Left lung (tissue), 10 donors: ENCODE results near the gene SIL1. TPM values are rescaled to one million over a fixed set of nuclear protein-coding genes. Genes with fewer than 3 reads are reported as not detected.
A peak's percentile ranks its signal among the peaks of the same experiment; 100 is the strongest.

Experiments
- ATAC-seq: fragments of 200-7000 bp; cut with Tn5 transposase; one replicate; pipeline ENCODE4 v1.9.1; 2020; ENCODE audit warnings: moderate library complexity
- DNase-seq, 4 donors: peaks; one replicate each; pipeline ENCODE4 v3.0.0-alpha.2; 2013 to 2020
- H3K27ac ChIP-seq, 2 donors: fragments of 200-600 bp; sonication (generic) in 1 of 2; one replicate each; pipeline versions ENCODE4 v1.5.0 to v1.8.0; 2020 to 2021
- H3K27me3 ChIP-seq, 2 donors: fragments of 200-600 bp; sonication (generic) in 1 of 2; one replicate each; pipeline versions ENCODE4 v1.5.0 to v1.8.0; 2020 to 2021
- H3K36me3 ChIP-seq, 2 donors: fragments of 200-600 bp; sonication (generic) in 1 of 2; one replicate each; pipeline versions ENCODE4 v1.5.0 to v1.8.0; 2020 to 2021
- H3K4me1 ChIP-seq, 2 donors: fragments of 200-600 bp; one replicate each; pipeline ENCODE4 v1.8.0; 2021
- H3K4me3 ChIP-seq, 2 donors: fragments of 200-600 bp; sonication (generic) in 1 of 2; one replicate each; pipeline versions ENCODE4 v1.5.0 to v1.8.0; 2020 to 2021; ENCODE audit warnings: mild to moderate bottlenecking in 1 of 2
- H3K9me3 ChIP-seq, 2 donors: fragments of 200-600 bp; sonication (generic) in 1 of 2; one replicate each; pipeline versions ENCODE4 v1.5.0 to v1.8.0; 2020 to 2021
- intact Hi-C, 2 donors: fragments of 100-400 bp; cut with DNase I; formaldehyde crosslinking; loops; one replicate each; pipeline versions ENCODE4 v1.11.2 to v1.14.2; 2022
- polyA plus RNA-seq, 6 donors: library from polyadenylated mRNA; unstranded; fragments of 120-200 nt; gene quantifications; one replicate each; pipeline ENCODE4 v1.2.1, GENCODE V29; 2013; ENCODE audit not compliant: insufficient read length in 6 of 6
- total RNA-seq, 2 donors: library from RNA; stranded (reverse); fragmentation: NEBNext Ultra II Directional; extraction: Animal tissue kit (Norgen Biotek cat#: 25700); gene quantifications; one replicate each; pipeline ENCODE4 v1.2.1, GENCODE V29; 2021
- TF ChIP-seq, protein P1 (sequence below), 2 donors: fragments of 200-600 bp; sonication (generic) in 1 of 2; IDR thresholded peaks; one replicate each; pipeline versions ENCODE4 v1.5.0 to v1.8.0; 2021; ENCODE audit warnings: antibody characterized with exemption in 2 of 2
- donor health status: DM: no; HTN: yes; CAD: no.
- donor health status: DM: no; HTN: no; CAD: no.

SIL1 gene
- total and polyA plus RNA-seq, 8 donors: 28.8 to 71.7 (median 37.3) TPM

DNA sequence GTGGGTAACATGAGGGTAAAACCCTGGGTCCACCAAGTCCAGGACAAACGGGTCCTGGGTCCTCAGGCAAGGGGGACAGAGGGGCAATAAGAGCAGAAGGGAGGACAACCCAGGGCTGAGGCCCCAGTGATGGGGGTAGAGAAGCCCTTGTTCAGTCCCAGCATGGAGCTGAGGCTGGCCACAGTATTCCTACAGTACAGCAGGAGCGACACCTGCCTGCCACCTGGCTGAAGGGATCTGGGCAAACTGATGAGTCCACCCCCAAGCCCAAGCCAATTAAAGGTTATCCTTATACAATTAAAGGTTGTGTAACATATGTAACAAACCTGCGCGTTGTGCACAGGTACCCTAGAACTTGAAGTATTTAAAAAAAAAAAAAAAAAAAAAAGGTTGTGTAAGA is 225.3 kb downstream of the SIL1 start:
- intact Hi-C loops: no loop called here
- Histone ChIP-seq H3K27ac (no peak overlapping the region), H3K27me3 (no peaks in the 10 kb centered on the region), H3K4me3 (no peak overlapping the region), H3K9me3 (no peaks in the 10 kb centered on the region), H3K4me1 (peaks cover 17 to 27% of the 10 kb centered on the region in 2 donors), H3K36me3 (no peaks in the 10 kb centered on the region)
- ATAC-seq (no peak), DNase-seq (no peak)
- TF ChIP-seq, protein P1, sequence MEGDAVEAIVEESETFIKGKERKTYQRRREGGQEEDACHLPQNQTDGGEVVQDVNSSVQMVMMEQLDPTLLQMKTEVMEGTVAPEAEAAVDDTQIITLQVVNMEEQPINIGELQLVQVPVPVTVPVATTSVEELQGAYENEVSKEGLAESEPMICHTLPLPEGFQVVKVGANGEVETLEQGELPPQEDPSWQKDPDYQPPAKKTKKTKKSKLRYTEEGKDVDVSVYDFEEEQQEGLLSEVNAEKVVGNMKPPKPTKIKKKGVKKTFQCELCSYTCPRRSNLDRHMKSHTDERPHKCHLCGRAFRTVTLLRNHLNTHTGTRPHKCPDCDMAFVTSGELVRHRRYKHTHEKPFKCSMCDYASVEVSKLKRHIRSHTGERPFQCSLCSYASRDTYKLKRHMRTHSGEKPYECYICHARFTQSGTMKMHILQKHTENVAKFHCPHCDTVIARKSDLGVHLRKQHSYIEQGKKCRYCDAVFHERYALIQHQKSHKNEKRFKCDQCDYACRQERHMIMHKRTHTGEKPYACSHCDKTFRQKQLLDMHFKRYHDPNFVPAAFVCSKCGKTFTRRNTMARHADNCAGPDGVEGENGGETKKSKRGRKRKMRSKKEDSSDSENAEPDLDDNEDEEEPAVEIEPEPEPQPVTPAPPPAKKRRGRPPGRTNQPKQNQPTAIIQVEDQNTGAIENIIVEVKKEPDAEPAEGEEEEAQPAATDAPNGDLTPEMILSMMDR (IDR thresholded peaks at IDR 0.05): no peak

DNA sequence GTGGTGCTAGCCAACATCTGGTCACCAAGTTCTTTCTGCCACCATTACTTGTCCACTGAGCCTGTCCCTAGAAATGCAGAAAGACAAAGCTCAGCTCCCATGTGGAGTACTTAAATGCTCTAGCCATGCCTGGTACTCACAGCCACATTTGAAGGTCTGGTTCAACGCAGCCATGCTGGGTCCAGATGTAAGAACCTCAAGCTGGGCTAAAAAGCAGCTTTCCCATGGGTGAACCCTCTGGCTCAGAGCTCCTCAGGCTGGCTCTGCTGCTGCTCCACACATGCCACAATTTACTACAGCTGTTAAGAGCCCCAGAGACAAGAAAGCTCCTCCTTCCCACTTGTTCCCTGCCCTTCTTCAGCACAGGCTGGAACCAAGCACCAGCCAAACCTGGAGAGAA is 225.9 kb downstream of the SIL1 start:
- Histone ChIP-seq H3K4me3 (no peak overlapping the region), H3K9me3 (no peaks in the 10 kb centered on the region), H3K4me1 (peaks cover 17 to 27% of the 10 kb centered on the region in 2 donors), H3K27ac (no peak overlapping the region), H3K36me3 (no peaks in the 10 kb centered on the region), H3K27me3 (no peaks in the 10 kb centered on the region)
- DNase-seq (no peak), ATAC-seq (no peak)
- TF ChIP-seq, protein P1 (IDR thresholded peaks at IDR 0.05): no peak
- intact Hi-C loops: no loop called here

DNA sequence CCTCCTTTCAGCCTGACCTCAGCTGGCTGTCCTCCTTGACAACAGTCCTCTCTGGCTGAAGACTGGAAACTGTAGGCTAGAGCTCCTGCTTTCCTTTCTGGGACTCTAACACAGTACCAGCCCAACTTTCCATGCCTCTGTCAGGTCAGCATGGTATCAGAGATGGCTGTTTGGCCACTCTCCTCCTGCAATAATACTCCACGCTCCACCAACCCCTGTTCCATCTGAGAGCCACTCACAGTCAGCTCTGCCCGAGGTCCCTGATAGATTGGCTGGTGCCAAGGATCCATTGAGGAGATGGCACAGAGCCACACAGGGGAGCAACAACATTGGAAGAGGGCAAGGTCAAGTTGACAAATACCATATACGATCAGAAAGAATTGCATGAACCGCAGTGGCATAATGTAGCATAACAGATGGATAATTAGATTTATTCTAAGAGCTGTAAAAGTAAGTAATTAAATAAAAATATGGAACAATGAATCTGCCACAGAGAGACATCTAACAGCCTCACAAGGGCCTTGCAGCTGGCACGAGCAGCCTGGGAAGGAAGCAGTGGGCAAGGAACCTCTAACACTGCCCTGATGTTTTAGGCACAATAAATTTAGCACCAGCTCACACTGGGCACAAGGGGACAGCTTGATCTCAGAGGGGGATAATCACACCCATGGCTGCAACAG is 228.7 kb downstream of the SIL1 start:
- TF ChIP-seq, protein P1 (IDR thresholded peaks at IDR 0.05): no peak
- no peaks in the 10 kb centered on the region for H3K36me3 ChIP-seq
- H3K9me3 ChIP-seq: no peaks in the 10 kb centered on the region
- no peaks in the 10 kb centered on the region for H3K27me3 ChIP-seq
- DNase-seq: no peak
- no peak overlapping the region for H3K4me3 ChIP-seq
- peaks cover 6 to 12% of the 10 kb centered on the region in 2 donors for H3K4me1 ChIP-seq
- no peak overlapping the region for H3K27ac ChIP-seq
- intact Hi-C loops: no loop called here
- ATAC-seq: no peak

DNA sequence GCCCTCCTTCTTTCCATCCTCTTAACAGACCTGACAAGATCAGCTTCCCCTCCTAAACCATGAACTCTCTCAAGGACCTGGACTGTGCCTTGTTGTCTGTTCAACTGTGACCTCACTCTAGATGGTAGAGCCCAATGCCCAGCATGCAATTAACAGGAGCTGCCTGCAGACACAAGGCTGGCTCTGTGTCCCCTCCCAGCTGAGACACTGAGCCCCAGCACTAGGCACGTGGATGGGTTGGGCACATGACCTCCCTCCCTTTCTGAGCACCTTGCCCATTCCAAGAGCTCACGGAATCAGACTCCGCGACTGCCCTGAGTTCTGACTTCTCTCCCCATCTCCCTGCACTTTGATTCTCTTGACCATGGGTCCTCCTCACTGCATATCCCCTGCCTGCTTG is 229.6 kb downstream of the SIL1 start:
- Histone ChIP-seq H3K36me3 (no peaks in the 10 kb centered on the region), H3K27ac (no peak overlapping the region), H3K4me3 (no peak overlapping the region), H3K9me3 (no peaks in the 10 kb centered on the region), H3K4me1 (peaks cover 3 to 5% of the 10 kb centered on the region in 2 donors), H3K27me3 (no peaks in the 10 kb centered on the region)
- ATAC-seq: no peak
- TF ChIP-seq, protein P1 (IDR thresholded peaks at IDR 0.05): no peak
- intact Hi-C loops: no loop called here
- no peak for DNase-seq

DNA sequence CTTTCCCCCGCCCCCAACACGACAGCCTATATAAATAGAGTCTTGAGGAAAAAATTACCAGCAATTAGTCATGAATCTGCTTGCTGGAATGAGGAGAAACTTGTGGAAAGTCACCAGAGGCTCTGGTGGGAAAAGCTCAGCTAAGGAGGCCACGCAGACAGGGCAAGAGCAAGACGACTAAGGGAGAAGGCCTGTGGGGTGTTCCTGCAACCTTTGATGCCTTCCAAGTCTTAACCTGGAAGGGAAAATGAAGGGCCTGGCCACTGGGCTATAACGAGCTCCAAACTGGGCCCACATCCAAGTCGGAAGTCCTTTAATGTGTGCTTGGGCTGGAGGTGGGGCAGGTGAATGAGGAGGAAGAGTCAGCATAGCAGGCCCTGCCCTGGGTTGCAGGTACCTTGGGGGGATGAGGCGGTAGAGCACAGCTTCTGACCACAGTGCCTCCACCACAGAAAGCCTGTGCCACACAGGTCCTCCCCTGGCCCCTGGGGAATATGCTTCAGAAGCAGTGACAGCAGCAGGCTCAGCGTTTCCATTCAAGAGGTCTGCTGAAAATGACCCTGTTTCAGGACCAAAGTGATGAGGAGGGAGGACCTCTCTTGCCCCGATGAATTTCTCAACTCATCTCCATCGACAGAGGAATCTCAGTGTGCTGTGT is 230.2 kb downstream of the SIL1 start:
- DNase-seq: peak in 1 of 4 donors; percentile 71
- TF ChIP-seq, protein P1 (IDR thresholded peaks at IDR 0.05): no peak
- H3K4me3 ChIP-seq: no peak overlapping the region
- no peaks in the 10 kb centered on the region for H3K36me3 ChIP-seq
- no peak overlapping the region for H3K27ac ChIP-seq
- H3K9me3 ChIP-seq: no peaks in the 10 kb centered on the region
- H3K27me3 ChIP-seq: no peaks in the 10 kb centered on the region
- intact Hi-C loops: no loop called here
- peaks cover 0 to 5% of the 10 kb centered on the region in 2 donors for H3K4me1 ChIP-seq
- ATAC-seq: peak; percentile 90
